ENCODE results near the gene LENG1.
A peak's percentile ranks its signal among the peaks of the same experiment; 100 is the strongest.
"Not testable (repeated sequence)": the region's sequence is repeated elsewhere in the genome, so short reads cannot be mapped to it uniquely, and the experiment has no call there.

The LENG1 gene

GRCh38 chr19:54189735-54190502 lies 30.4 kb upstream of the LENG1 start:
- no peak for DNase-seq (ENCODE audit: low spot score)

- DNase-seq (ENCODE audit: low spot score), result peak; percentile 90
These were observed 29.7 kb upstream of the LENG1 start, which contains the start of gene MBOAT7 for GRCh38 chr19:54189145-54189734. Gene MBOAT7 (minus strand): TSS chr19:54189580. CDS start chr19:54188508, 1,072 bp downstream.

- no peak for DNase-seq (ENCODE audit: low spot score)
These were observed 28.8 kb upstream of the LENG1 start for GRCh38 chr19:54188215-54188871.

GRCh38 chr19:54186934-54187381 lies 27.4 kb upstream of the LENG1 start:
- no peak for DNase-seq (ENCODE audit: low spot score)

GRCh38 chr19:54186351-54186750 lies 26.8 kb upstream of the LENG1 start:
- DNase-seq (ENCODE audit: low spot score), result no peak

- DNase-seq (ENCODE audit: low spot score), result no peak
These were observed 23.9 kb upstream of the LENG1 start for GRCh38 chr19:54183431-54183830.

- not testable (repeated sequence) for DNase-seq (ENCODE audit: low spot score)
These were observed 22.4 kb upstream of the LENG1 start for GRCh38 chr19:54181894-54182293.

GRCh38 chr19:54180691-54181091 lies 21.2 kb upstream of the LENG1 start:
- no peak for DNase-seq (ENCODE audit: low spot score)

- peak; percentile 77 for DNase-seq (ENCODE audit: low spot score)
These were observed 20.5 kb upstream of the LENG1 start for GRCh38 chr19:54179921-54180461.

- no peak for DNase-seq (ENCODE audit: low spot score)
These were observed 19.8 kb upstream of the LENG1 start for GRCh38 chr19:54179262-54179852.

- peak; percentile 66 for DNase-seq (ENCODE audit: low spot score)
These were observed 19.2 kb upstream of the LENG1 start for GRCh38 chr19:54178581-54179261.

- DNase-seq (ENCODE audit: low spot score), result no peak
These were observed 14.7 kb upstream of the LENG1 start for GRCh38 chr19:54173951-54174834.

GRCh38 chr19:54173359-54173699 lies 13.8 kb upstream of the LENG1 start:
- DNase-seq (ENCODE audit: low spot score), result no peak

- DNase-seq (ENCODE audit: low spot score), result peak; percentile 84
These were observed 13.2 kb upstream of the LENG1 start, which contains the start of gene TMC4 for GRCh38 chr19:54172471-54173358. Gene TMC4 (minus strand): TSS chr19:54173160. CDS start chr19:54173117, 43 bp downstream.

- not testable (repeated sequence) for DNase-seq (ENCODE audit: low spot score)
These were observed 12.4 kb upstream of the LENG1 start for GRCh38 chr19:54171736-54172431.

- DNase-seq (ENCODE audit: low spot score), result no peak
These were observed 9.7 kb upstream of the LENG1 start for GRCh38 chr19:54169149-54169740.

GRCh38 chr19:54168174-54168917 lies 8.8 kb upstream of the LENG1 start:
- DNase-seq (ENCODE audit: low spot score), result peak; percentile 89

GRCh38 chr19:54165222-54165621 lies 5.7 kb upstream of the LENG1 start:
- DNase-seq (ENCODE audit: low spot score), result no peak
